Keratinocyte (primary cell): ENCODE data around the gene TRAPPC2L. TPM values are rescaled to one million over a fixed set of nuclear protein-coding genes. Genes with fewer than 3 reads are reported as not detected.

Source experiments
- DNase-seq: peaks from one replicate; pipeline ENCODE4 v3.0.0-alpha.2; 2011; ENCODE audit warnings: low read depth, missing footprints, low spot score
- FAIRE-seq: peaks from 2 replicates; lab custom pipeline; 2011; peaks lifted over from hg19 to GRCh38; lab: Jason Lieb, UNC
- H2AFZ ChIP-seq: 2 replicates; pipeline ENCODE4 v1.6.0; 2012; ENCODE audit warnings: low read length, control low read depth, inconsistent platforms; ENCODE audit not compliant: control insufficient read depth
- H3K27ac ChIP-seq: 2 replicates; pipeline ENCODE4 v1.5.1; 2011; ENCODE audit warnings: low read length; ENCODE audit not compliant: control insufficient read depth, insufficient read depth
- H3K27me3 ChIP-seq: 3 replicates; pipeline ENCODE4 v1.6.0; 2011; ENCODE audit warnings: low read length; ENCODE audit not compliant: control insufficient read depth, insufficient read depth; ENCODE audit errors: extremely low read depth
- H3K36me3 ChIP-seq, 2 experiments: 2 replicates in 1 of 2; 3 replicates in 1 of 2; pipeline ENCODE4 v1.5.1; 2011; ENCODE audit warnings: low read length in 2 of 2, mild to moderate bottlenecking in 1 of 2; ENCODE audit not compliant: control insufficient read depth in 2 of 2, insufficient read depth in 2 of 2; ENCODE audit errors: extremely low read depth in 1 of 2
- H3K4me1 ChIP-seq: 3 replicates; pipeline ENCODE4 v1.5.1; 2011; ENCODE audit warnings: low read length; ENCODE audit not compliant: control insufficient read depth, insufficient read depth; ENCODE audit errors: extremely low read depth
- H3K4me2 ChIP-seq: 3 replicates; pipeline ENCODE4 v1.6.0; 2011; ENCODE audit warnings: low read depth, low read length; ENCODE audit not compliant: control insufficient read depth, insufficient read depth; ENCODE audit errors: extremely low read depth
- H3K4me3 ChIP-seq, 3 experiments: fragments of 200-600 bp in 1 of 3; sonication (generic) in 1 of 3; 2 replicates in 2 of 3; 3 replicates in 1 of 3; pipeline ENCODE4 v1.5.1; 2011 to 2016; ENCODE audit warnings: low read length in 3 of 3, mild to moderate bottlenecking in 3 of 3, control low read depth in 2 of 3, inconsistent platforms in 1 of 3, low read depth in 1 of 3, mixed read lengths in 1 of 3, mixed run types in 1 of 3, moderate library complexity in 1 of 3; ENCODE audit not compliant: control insufficient read depth in 2 of 3, insufficient read depth in 2 of 3; ENCODE audit errors: extremely low read depth in 1 of 3
- H3K79me2 ChIP-seq: 2 replicates; pipeline ENCODE4 v1.6.0; 2012; ENCODE audit warnings: low read length; ENCODE audit not compliant: control insufficient read depth, insufficient read depth
- H3K9ac ChIP-seq: 3 replicates; pipeline ENCODE4 v1.6.0; 2011; ENCODE audit warnings: low read length; ENCODE audit not compliant: control insufficient read depth, insufficient read depth; ENCODE audit errors: extremely low read depth
- H3K9me1 ChIP-seq: 3 replicates; pipeline ENCODE4 v1.6.0; 2011; ENCODE audit warnings: low read length; ENCODE audit not compliant: control insufficient read depth, insufficient read depth; ENCODE audit errors: extremely low read depth
- H3K9me3 ChIP-seq: 2 replicates; pipeline ENCODE4 v1.5.1; 2012; ENCODE audit warnings: low read depth, low read length; ENCODE audit not compliant: control insufficient read depth
- H4K20me1 ChIP-seq: 3 replicates; pipeline ENCODE4 v1.6.0; 2011; ENCODE audit warnings: low read length; ENCODE audit not compliant: control insufficient read depth, insufficient read depth; ENCODE audit errors: extremely low read depth
- CTCF ChIP-seq, 3 experiments: IDR thresholded peaks in 1 of 3; conservative IDR thresholded peaks in 1 of 3; optimal IDR thresholded peaks in 1 of 3; 2 replicates in 2 of 3; 3 replicates in 1 of 3; pipeline versions ENCODE3 to v1.5.1; 2011; ENCODE audit warnings: low read length in 3 of 3, mild to moderate bottlenecking in 3 of 3, moderate library complexity in 2 of 3, control low read depth in 1 of 3, inconsistent platforms in 1 of 3; ENCODE audit not compliant: insufficient read depth in 2 of 3; ENCODE audit errors: extremely low read depth in 1 of 3
- EZH2 ChIP-seq: IDR thresholded peaks from one replicate; pipeline ENCODE4 v1.6.1; 2012; ENCODE audit warnings: inconsistent platforms, mild to moderate bottlenecking, low read length, moderate library complexity
- dilution Hi-C: fragments of 300-500 bp; cut with MboI; formaldehyde crosslinking; loops from one replicate; pipeline ENCODE4 v1.7.0; 2020; ENCODE audit warnings: low sequenced_read_pairs; ENCODE audit not compliant: extremely low pct_ligation_motif_present
- polyA plus RNA-seq, 5 experiments: library from polyadenylated mRNA; depleted of rRNA in 3 of 5; stranded (reverse) in 3 of 5; stranded (forward) in 1 of 5; unstranded in 1 of 5; fragments of >200 nt; gene quantifications; 1 replicate in 1 of 5; 2 replicates in 3 of 5; 3 replicates in 1 of 5; pipeline versions ENCODE4 v1.2.1 to v1.2.3, GENCODE V29; 2011 to 2012; ENCODE audit warnings: missing spikeins in 2 of 5, low read depth in 1 of 5, low replicate concordance in 1 of 5

The TRAPPC2L gene
- polyA plus RNA-seq, 1 donor (not counting 4 experiments of a cell fraction or from before 2014, with no cell fraction given), result 139 TPM

- FAIRE-seq, result no peak
- no peaks in the 10 kb centered on the region for H3K79me2 ChIP-seq
Observed at GRCh38 chr16:88872650-88873331, 15.9 kb downstream of the TRAPPC2L start.

GRCh38 chr16:88874938-88875599, 18.1 kb downstream of the TRAPPC2L start:
- dilution Hi-C loops, result no loop called here
- FAIRE-seq (no peak), DNase-seq (no peak)
- Histone ChIP-seq H3K9me3 (no peaks in the 10 kb centered on the region), H3K4me1 (peaks cover 11% of the 10 kb centered on the region), H3K9ac (no peak overlapping the region), H3K36me3 (no peaks in the 10 kb centered on the region), H3K4me3 (no peak overlapping the region), H3K4me2 (no peak overlapping the region), H4K20me1 (no peaks in the 10 kb centered on the region), H2AFZ (no peak overlapping the region), H3K27ac (no peak overlapping the region), H3K79me2 (no peaks in the 10 kb centered on the region), H3K27me3 (peaks cover 31% of the 10 kb centered on the region), H3K9me1 (no peaks in the 10 kb centered on the region)
- TF ChIP-seq EZH2, result no peak
- no peak for TF ChIP-seq CTCF (optimal IDR thresholded peaks at IDR 0.05 in 1 of 3, IDR thresholded peaks at IDR 0.05 in 1 of 3, conservative IDR thresholded peaks at IDR 0.05 in 1 of 3; ENCODE audit: extremely low read depth in 1 of 3, insufficient read depth in 2 of 3, low read length in 3 of 3)

More at GRCh38 chr16:88872650-88873331, 15.9 kb downstream of the TRAPPC2L start:
- Histone ChIP-seq H3K4me3 (no peak overlapping the region), H3K27ac (no peak overlapping the region), H3K9ac (no peak overlapping the region), H2AFZ (no peak overlapping the region), H3K36me3 (no peaks in the 10 kb centered on the region), H4K20me1 (no peaks in the 10 kb centered on the region), H3K27me3 (peaks cover 41% of the 10 kb centered on the region), H3K9me3 (no peaks in the 10 kb centered on the region), H3K9me1 (no peaks in the 10 kb centered on the region), H3K4me2 (no peak overlapping the region), H3K4me1 (no peaks in the 10 kb centered on the region)
- dilution Hi-C loops, result no loop called here
- TF ChIP-seq EZH2 (no peak), CTCF (optimal IDR thresholded peaks at IDR 0.05 in 1 of 3, IDR thresholded peaks at IDR 0.05 in 1 of 3, conservative IDR thresholded peaks at IDR 0.05 in 1 of 3; ENCODE audit: extremely low read depth in 1 of 3, insufficient read depth in 2 of 3, low read length in 3 of 3) (no peak)
- no peak for DNase-seq
